ES-I3 (cell line): ENCODE data around the gene KLF7.
"Not testable (repeated sequence)": the region's sequence is repeated elsewhere in the genome, so short reads cannot be mapped to it uniquely, and the experiment has no call there.

ENCODE experiments used
- H3K36me3 ChIP-seq: 2 replicates; pipeline ENCODE4 v1.6.1; 2013; ENCODE audit warnings: mild to moderate bottlenecking, low read length, control low read depth, moderate library complexity; ENCODE audit not compliant: insufficient read depth
- H3K4me1 ChIP-seq: 2 replicates; pipeline ENCODE4 v1.6.1; 2013; ENCODE audit warnings: mild to moderate bottlenecking, control low read depth, low read length; ENCODE audit not compliant: insufficient read depth
- H3K9ac ChIP-seq: 2 replicates; pipeline ENCODE4 v1.6.1; 2013; ENCODE audit warnings: low read depth, mild to moderate bottlenecking, low read length, moderate library complexity
- H3K9me3 ChIP-seq: 2 replicates; pipeline ENCODE4 v1.6.1; 2013; ENCODE audit warnings: mild to moderate bottlenecking, low read length, moderate library complexity; ENCODE audit not compliant: control insufficient read depth, insufficient read depth

The KLF7 gene

GRCh38 chr2:207046724-207047123 is 119.0 kb downstream of the KLF7 start:
- H3K9me3 ChIP-seq, result no peaks in the 10 kb centered on the region
- H3K36me3 ChIP-seq, result no peaks in the 10 kb centered on the region
- H3K4me1 ChIP-seq, result peaks cover 22% of the 10 kb centered on the region
- H3K9ac ChIP-seq, result no peak overlapping the region

- H3K4me1 ChIP-seq, result peaks cover 34% of the 10 kb centered on the region
- no peak overlapping the region for H3K9ac ChIP-seq
- H3K36me3 ChIP-seq, result no peaks in the 10 kb centered on the region
- no peaks in the 10 kb centered on the region for H3K9me3 ChIP-seq
Observed at GRCh38 chr2:207045531-207045930, 120.2 kb downstream of the KLF7 start.

GRCh38 chr2:207044379-207045362 is 121.1 kb downstream of the KLF7 start:
- Histone ChIP-seq H3K9me3 (no peaks in the 10 kb centered on the region), H3K9ac (no peak overlapping the region), H3K36me3 (no peaks in the 10 kb centered on the region), H3K4me1 (peaks cover 40% of the 10 kb centered on the region)

- Histone ChIP-seq H3K9me3 (no peaks in the 10 kb centered on the region), H3K4me1 (peaks cover 45% of the 10 kb centered on the region), H3K9ac (no peak overlapping the region), H3K36me3 (no peaks in the 10 kb centered on the region)
Observed at GRCh38 chr2:207042841-207043240, 122.9 kb downstream of the KLF7 start.

- H3K4me1 ChIP-seq, result peaks cover 49% of the 10 kb centered on the region
- H3K9ac ChIP-seq, result no peak overlapping the region
- no peaks in the 10 kb centered on the region for H3K36me3 ChIP-seq
- H3K9me3 ChIP-seq, result no peaks in the 10 kb centered on the region
Observed at GRCh38 chr2:207041786-207042554, 123.8 kb downstream of the KLF7 start.

- no peak overlapping the region for H3K9ac ChIP-seq
- H3K9me3 ChIP-seq, result no peaks in the 10 kb centered on the region
- H3K4me1 ChIP-seq, result peaks cover 50% of the 10 kb centered on the region
- H3K36me3 ChIP-seq, result no peaks in the 10 kb centered on the region
Observed at GRCh38 chr2:207041279-207041678, 124.5 kb downstream of the KLF7 start.

- Histone ChIP-seq H3K36me3 (no peaks in the 10 kb centered on the region), H3K9ac (no peak overlapping the region), H3K4me1 (peaks cover 55% of the 10 kb centered on the region), H3K9me3 (no peaks in the 10 kb centered on the region)
Observed at GRCh38 chr2:207040696-207041095, 125.1 kb downstream of the KLF7 start.

- Histone ChIP-seq H3K9me3 (no peaks in the 10 kb centered on the region), H3K36me3 (no peaks in the 10 kb centered on the region), H3K4me1 (peaks cover 66% of the 10 kb centered on the region), H3K9ac (no peak overlapping the region)
Observed at GRCh38 chr2:207039225-207039624, 126.5 kb downstream of the KLF7 start.

- Histone ChIP-seq H3K9me3 (peaks cover 2% of the 10 kb centered on the region), H3K4me1 (peaks cover 66% of the 10 kb centered on the region), H3K9ac (no peak overlapping the region), H3K36me3 (no peaks in the 10 kb centered on the region)
Observed at GRCh38 chr2:207038299-207038698, 127.4 kb downstream of the KLF7 start.

GRCh38 chr2:207037896-207038295 is 127.9 kb downstream of the KLF7 start:
- no peak overlapping the region; the same call in 1 of the 2 replicates for H3K9ac ChIP-seq
- H3K4me1 ChIP-seq, result peaks cover 66% of the 10 kb centered on the region

GRCh38 chr2:207037023-207037422 is 128.7 kb downstream of the KLF7 start:
- H3K9ac ChIP-seq, H3K36me3 ChIP-seq: not testable (repeated sequence)
- H3K9me3 ChIP-seq, result peaks cover 11% of the 10 kb centered on the region
- H3K4me1 ChIP-seq, result peaks cover 63% of the 10 kb centered on the region

More at GRCh38 chr2:207037896-207038295, 127.9 kb downstream of the KLF7 start:
- H3K9me3 ChIP-seq, result peaks cover 6% of the 10 kb centered on the region
- H3K36me3 ChIP-seq, result no peaks in the 10 kb centered on the region

GRCh38 chr2:207035875-207036274 is 129.9 kb downstream of the KLF7 start:
- Histone ChIP-seq H3K9me3 (peaks cover 11% of the 10 kb centered on the region), H3K9ac (peak overlapping the region; percentile 9; the same call in 1 of the 2 replicates), H3K36me3 (no peaks in the 10 kb centered on the region), H3K4me1 (peaks cover 52% of the 10 kb centered on the region)

- Histone ChIP-seq H3K9me3 (peaks cover 11% of the 10 kb centered on the region), H3K36me3 (no peaks in the 10 kb centered on the region), H3K4me1 (peaks cover 21% of the 10 kb centered on the region), H3K9ac (no peak overlapping the region)
Observed at GRCh38 chr2:207032490-207032889, 133.3 kb downstream of the KLF7 start.
